Dedifferentiated amniotic fluid mesenchymal stem cell (primary cell): ENCODE measurements around the gene GNAZ.

Experiments used
- DNase-seq: peaks from one replicate; pipeline ENCODE4 v3.0.0-alpha.2; 2016; ENCODE audit errors: extremely low spot score

GNAZ gene

GRCh38 chr22:23155143-23155542 is 84.8 kb downstream of the GNAZ start:
- DNase-seq: no peak

- no peak for DNase-seq
Measured at GRCh38 chr22:23155831-23156230, 85.5 kb downstream of the GNAZ start.

- DNase-seq: no peak
Measured at GRCh38 chr22:23156286-23156685, 86.0 kb downstream of the GNAZ start.

GRCh38 chr22:23157560-23158515 is 87.5 kb downstream of the GNAZ start:
- DNase-seq: no peak

- DNase-seq: no peak
Measured at GRCh38 chr22:23158516-23159290, 88.4 kb downstream of the GNAZ start.

- DNase-seq: no peak
Measured at GRCh38 chr22:23159291-23159630, 88.9 kb downstream of the GNAZ start.

GRCh38 chr22:23161029-23161428 is 90.7 kb downstream of the GNAZ start:
- no peak for DNase-seq

- no peak for DNase-seq
Measured at GRCh38 chr22:23161574-23161973, 91.3 kb downstream of the GNAZ start.

GRCh38 chr22:23163665-23164064 is 93.3 kb downstream of the GNAZ start:
- DNase-seq: no peak

- no peak for DNase-seq
Measured at GRCh38 chr22:23164091-23164490, 93.8 kb downstream of the GNAZ start.

GRCh38 chr22:23166042-23166831 is 95.9 kb downstream of the GNAZ start:
- no peak for DNase-seq

GRCh38 chr22:23166841-23167616 is 96.7 kb downstream of the GNAZ start:
- no peak for DNase-seq

GRCh38 chr22:23168391-23169042 is 98.2 kb downstream of the GNAZ start:
- no peak for DNase-seq

- DNase-seq: no peak
Measured at GRCh38 chr22:23169043-23169406, 98.7 kb downstream of the GNAZ start.
